ENCODE data around the gene PODXL2.
"Not testable (repeated sequence)": the region's sequence is repeated elsewhere in the genome, so short reads cannot be mapped to it uniquely, and the experiment has no call there.

The PODXL2 gene

DNA sequence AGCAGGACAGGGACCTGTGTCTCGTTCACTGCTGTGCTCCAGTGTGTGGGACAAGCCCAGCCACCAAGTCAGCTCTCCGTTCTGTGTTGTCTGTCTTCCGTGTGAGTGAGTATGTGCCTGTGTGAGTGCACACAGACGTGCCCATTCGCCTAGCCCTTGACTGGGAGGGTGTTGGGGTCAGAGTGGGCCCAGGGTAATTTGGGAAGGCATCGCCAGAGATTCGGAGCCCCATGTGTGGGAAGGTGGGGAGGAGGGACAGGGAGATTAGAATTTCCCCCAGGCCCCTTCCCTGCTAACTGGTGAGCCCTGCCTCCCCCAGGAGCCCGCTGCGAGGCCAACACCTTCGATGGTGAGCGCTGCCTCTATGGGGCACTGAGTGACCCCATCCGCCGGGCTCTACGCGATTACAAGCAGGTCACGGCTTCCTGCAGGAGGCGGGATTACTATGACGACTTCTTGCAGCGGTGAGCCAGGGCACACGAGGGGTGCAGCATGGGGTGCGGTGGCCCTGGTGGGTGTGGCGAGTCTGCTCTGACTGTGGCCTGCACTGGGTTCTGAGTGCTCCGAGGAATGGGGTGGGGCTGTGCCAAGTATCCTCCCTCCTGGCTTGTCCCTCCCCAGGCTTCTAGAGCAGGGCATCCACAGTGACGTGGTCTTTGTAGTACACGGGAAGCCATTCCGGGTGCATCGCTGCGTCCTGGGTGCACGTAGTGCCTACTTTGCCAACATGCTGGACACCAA, 46.8 kb downstream of the PODXL2 start:
- no peak for DNase-seq (ENCODE audit: low read depth)

DNA sequence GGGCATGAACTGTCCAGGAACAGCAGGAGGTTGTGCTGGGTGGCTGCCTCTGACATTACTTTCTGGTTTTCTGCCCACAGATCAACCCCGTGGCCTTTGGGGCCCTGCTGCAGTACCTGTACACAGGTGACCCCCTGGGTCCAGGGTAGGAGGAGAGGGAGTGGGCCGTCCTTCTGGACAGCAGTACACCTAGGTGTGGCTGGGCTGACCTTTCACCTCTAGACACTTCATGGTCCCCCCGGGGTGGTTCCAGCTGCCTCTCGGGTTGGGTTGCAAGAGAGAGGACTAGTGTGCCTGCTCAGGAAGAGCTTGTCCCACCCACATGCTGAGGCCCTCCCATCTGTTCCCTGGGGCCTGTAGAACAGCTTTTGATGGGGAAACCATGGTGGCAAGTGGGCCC, 47.5 kb downstream of the PODXL2 start:
- no peak for DNase-seq (ENCODE audit: low read depth)

DNA sequence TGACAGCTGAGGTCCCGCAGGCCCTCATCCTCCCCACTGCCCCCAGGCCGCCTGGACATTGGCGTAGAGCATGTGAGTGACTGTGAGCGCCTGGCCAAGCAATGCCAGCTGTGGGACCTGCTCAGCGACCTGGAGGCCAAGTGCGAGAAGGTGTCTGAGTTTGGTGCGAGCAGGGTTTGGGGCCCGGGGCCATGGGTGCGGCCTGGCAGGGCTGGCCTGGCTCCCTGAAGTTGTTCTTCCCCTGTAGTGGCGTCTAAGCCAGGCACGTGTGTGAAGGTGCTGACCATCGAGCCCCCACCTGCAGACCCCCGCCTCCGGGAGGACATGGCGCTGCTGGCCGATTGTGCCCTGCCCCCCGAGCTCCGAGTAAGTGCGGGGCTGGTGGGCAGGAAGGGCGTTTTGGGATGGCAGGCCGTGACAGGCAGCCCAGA, 48.0 kb downstream of the PODXL2 start:
- DNase-seq (ENCODE audit: low read depth), result no peak

DNA sequence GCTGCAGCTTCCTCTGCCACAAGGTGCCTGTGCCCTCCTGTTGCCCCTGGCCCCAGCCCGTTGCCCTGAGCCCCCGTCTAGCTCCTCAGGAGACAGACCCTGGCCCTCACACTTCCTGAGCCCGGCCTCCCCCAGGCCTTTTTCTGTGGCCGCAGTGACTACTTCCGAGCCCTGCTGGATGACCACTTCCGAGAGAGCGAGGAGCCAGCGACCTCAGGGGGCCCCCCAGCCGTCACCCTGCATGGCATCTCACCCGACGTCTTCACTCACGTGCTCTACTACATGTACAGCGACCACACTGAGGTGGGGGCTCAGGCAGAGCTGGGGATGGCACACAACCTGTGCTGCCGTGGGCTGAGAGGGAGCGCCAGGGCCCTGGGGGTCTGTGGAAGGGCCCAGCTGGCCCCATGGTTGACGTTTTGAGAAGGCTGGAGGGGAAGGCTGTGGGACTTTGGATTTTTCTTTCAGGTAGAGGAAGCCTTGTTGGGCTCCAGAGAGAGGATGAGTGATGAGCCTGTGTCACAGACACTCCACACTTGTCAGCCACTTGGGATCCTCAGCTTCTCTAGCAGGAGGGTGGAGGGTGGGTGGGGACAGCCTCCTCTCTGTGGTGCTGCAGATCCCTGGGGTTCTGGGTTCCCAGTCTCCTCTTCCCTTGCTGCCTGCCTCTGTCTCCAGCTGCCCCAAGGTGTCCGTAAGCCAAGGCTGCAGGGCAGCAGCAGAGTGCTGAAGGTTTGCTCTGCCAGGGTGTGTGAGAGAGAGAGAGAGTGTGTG, 48.7 kb downstream of the PODXL2 start:
- no peak for DNase-seq (ENCODE audit: low read depth)

DNA sequence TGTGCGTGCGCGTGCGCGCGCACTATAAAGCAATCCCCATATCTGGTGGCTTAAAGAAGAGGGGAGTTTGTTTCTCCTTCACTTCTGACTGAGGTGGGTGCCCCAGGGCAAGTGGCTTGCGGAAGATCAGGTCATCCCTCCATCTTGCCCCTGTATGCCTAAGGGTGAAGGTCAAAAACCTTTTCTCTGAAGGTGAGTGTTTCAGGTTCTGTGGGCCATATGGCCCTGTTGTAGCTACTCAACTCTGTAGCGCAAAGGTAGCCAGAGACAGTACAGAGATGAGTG, 49.3 kb downstream of the PODXL2 start:
- no peak for DNase-seq (ENCODE audit: low read depth)

DNA sequence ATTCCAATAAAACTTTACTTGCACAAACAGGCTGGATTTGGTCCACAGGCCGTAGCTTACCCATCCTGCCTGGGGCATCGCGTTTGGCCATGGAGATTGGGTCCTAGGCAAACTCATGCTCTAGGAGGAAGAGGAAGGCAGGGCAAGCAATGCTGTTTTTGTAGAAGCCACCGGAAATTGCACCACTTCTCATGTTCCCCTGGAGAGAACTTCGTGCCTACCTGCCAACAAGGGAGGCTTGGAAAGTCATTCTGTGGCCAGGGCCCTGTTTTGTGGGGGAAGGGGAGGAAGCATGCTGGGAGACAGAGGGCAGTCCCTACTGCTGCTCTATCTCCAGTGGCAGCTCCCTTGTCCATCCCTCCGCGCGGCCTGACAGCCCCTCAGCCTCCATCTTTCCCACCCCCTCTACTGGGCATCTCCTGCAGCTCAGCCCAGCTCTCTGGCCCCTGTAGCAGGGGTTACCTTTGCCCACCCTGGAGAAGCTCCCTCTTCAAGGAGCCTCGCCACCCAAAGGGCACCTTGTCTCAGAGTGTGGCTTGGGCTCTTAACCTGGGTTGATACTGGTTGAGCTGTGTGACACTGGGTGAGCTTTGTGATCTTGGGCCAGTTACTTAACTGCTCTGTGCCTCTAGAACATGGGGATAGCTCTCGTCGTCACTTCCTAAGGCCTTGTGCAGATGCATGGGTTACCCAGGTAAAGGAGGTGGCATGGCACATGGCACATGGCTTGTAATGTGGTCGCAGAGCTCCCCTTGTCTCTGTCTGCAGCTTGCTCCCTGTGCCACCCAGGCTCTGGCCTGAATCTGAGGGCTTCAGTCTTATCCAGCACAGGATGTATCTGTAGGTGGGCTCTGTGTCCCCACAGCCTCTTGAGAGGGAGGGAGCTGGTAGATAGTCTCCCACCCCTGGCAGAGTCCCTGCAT, 49.9 kb downstream of the PODXL2 start:
- no peak for DNase-seq (ENCODE audit: low read depth)

DNA sequence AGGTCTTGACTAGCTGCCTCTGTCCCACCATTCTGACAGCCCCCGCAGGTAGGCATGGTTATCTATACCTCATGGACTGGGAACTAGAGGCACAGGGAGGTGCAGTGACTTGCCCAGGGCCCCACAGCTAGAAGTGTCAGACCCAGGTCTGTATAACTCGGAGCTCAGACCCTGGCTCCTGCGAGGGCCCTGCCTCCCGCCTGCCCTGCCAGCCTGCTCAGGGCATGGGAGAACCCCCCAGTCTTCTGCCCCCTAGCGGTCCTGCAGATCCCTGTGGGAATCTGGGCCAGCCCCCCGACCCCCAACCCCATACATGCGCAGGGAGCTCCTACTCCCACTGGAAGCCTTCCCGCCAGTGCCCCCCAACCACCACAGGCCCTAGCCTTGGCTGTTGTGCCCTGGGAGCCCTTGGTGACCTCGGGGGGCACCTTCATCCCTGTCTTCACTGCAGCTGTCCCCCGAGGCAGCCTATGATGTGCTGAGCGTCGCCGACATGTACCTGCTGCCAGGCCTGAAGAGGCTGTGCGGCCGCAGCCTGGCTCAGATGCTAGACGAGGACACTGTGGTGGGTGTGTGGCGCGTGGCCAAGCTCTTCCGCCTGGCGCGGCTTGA, 50.7 kb downstream of the PODXL2 start:
- DNase-seq (ENCODE audit: low read depth), result no peak

DNA sequence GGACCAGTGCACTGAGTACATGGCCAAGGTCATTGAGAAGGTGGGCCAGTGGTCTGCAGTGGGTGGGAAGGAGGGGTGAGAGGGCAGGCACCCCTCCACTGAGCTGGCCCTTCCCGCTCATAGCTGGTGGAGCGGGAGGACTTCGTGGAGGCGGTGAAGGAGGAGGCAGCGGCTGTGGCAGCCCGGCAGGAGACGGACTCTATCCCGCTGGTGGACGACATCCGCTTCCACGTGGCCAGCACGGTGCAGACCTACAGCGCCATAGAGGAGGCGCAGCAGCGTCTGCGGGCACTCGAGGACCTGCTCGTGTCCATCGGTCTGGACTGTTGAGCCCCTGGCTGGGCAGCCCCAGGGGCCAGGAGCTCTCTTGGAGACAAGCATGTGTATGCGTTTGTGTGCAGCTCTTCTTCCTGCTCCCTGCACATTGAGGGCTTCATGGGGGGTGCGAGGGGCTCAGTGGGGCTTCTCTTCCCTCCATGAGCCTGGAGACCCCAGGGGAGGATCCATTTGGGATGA, 51.2 kb downstream of the PODXL2 start:
- DNase-seq (ENCODE audit: low read depth), result no peak

DNA sequence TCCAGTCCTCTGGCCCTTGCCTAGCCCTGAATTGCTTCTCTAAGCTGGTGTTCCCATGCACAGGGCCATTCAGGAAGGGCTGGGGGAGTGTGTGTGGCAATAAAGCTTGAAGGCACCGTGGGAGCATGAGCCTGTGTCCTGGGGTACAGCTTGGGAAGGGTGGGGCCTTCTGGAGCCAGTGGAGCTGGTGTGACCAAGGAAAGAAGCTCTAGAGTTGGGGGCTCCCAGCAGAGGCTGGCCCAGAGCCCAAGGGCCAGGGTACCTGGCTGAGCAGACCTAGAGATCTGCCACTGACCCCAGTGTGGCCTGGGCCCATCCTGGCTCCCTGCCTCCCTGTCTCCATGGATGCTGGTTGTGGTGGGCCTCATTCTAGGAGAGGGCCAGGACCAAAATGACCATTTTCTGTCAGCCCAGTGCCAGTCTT, 51.8 kb downstream of the PODXL2 start:
- no peak for DNase-seq (ENCODE audit: low read depth)

DNA sequence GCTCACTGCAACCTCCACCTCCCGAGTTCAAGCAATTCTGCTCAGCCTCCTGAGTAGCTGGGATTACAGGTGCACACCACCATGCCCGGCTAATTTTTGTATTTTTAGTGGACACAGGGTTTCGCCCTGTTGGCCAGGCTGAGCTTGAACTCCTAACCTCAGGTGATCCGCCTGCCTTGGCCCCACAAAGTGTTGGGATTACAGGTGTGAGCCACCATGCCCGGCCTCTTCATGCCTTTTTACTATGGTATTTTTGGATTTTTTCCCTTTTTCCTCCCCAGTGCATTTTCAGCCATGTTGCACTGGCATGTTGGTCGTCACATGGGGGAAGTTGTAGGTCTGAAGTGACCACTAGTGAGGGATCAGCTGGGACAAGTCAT, 53.2 kb downstream of the PODXL2 start:
- not testable (repeated sequence) for DNase-seq (ENCODE audit: low read depth)

DNA sequence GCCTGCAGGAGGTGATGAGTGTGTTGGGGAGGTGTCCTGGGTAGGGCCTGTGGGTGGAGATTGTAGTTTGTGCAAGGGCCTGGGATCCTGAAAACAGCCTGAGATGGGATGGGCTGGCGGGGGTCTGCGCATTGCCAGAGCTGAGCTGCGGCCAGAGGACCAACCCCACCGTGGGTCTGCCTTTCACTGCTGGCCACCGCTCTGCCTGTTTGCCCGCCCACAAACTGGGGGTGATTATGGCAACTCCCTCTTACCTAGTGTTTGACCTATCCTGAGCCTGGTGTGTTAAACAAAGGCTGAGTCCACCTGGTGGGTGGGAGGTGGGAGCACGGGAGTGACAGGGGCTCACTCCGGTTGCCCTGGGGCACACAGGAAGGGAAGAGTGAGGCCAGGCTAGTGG, 53.6 kb downstream of the PODXL2 start:
- no peak for DNase-seq (ENCODE audit: low read depth)

DNA sequence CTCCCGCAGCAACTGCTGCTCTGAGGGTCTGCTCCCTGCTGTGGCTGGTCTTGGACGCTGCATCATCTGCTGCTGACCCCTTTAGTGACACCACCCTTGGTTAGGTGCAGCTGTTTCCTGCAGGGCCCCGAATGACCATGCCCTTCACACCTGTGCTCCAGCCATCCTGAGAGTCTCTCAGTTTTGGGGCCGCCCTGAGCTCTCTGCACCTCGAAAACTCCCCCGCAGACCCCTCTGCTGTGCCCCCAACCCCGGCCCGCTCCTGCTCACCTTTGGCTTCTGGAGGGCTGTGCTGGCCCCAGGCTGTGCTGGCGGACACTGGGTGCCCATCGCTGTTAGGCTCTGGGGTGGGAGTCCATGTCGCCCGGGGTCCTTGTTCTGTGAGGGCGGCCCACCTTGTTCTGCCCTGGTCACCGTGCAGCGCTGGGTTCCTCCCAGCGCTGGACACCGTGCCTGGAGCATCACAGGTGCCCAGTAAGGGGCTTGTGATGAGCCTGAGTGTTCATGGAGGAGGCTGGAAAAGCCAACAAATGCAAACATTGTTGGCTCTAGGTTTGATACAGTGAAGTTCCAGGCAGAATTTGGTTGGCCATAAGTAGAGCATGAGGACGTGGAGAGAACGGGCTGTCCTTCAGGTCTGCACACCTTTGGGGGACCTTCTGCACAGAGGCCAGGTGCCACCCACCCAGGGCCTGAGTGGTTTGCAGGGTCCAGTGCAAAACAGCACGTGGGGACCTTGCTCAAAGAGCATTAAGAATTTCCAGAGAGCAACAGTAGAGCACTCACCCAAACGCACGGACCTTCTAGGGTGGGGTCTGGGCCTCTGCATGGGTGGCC, 56.1 kb downstream of the PODXL2 start:
- DNase-seq (ENCODE audit: low read depth), result no peak

DNA sequence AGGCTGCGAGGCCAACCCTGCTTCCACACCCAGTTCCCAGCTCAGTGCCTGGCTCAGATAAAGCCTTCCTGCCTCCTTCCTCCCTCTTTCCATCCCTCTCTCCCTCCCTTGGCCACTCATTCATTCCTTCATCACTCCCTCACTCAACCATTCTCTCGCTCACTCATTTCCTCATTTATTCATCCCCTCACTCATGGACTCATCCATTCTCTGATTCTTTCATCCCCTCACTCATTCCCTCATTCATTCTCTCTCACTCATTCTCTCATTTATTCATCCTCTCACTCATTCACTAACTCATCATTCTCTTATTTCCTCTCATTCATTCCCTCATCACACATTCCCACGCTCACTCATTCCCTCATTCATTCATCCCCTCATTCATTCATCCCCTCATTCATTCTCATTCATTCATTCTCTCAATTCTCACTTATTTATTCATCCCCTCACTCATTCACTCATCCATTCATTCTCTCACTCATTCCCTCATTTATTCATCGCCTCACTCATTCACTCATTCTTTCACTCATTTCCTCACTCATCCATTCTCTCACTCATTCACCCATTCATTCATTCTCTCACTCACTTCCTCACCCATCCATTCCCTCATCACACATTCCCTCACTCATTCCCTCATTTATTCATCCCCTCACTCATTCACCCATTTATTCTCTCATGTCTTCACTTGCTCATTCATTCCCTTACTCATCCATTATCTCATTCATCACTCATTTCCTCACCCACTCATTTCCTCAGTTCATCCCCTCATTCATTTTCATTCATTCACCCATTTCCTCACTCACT, 56.9 kb downstream of the PODXL2 start:
- no peak for DNase-seq (ENCODE audit: low read depth)

DNA sequence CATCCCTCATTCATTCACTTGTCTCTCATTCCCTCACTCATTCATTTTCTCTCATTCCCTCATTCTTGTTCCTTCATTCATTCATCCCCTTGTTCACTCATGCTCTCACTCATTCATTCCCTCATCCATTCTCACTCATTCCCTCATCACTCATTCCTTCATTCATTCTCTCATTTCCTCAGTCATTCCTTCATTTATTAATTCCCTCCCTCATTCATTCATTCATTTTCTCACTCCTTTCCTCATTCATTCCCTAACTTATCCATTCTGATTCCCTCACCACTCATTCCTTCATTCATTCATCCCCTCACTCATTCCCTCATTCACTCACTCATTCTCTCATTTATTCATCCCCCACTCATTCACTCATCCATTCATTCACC, 57.5 kb downstream of the PODXL2 start:
- no peak for DNase-seq (ENCODE audit: low read depth)

DNA sequence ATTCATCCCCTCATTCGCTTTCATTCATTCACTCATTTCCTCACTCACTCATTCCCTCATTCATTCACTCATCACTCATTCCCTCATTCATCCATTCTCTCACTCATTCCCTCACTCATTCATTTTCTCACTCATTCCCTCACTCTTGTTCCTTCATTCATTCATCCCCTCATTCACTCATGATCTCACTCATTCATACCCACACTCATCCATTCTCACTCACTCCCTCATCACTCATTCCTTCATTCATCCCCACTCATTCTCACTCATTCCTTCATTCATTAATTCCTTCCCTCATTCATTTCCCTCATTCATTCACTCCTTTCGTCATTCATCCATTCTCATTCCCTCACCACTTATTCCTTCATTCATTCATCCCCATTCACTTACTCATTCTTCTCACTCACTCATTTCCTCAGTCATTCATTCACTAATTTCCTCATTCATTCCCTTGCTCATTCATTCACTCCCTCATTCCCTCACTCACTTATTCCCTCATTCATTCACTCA, 58.3 kb downstream of the PODXL2 start:
- no peak for DNase-seq (ENCODE audit: low read depth)

DNA sequence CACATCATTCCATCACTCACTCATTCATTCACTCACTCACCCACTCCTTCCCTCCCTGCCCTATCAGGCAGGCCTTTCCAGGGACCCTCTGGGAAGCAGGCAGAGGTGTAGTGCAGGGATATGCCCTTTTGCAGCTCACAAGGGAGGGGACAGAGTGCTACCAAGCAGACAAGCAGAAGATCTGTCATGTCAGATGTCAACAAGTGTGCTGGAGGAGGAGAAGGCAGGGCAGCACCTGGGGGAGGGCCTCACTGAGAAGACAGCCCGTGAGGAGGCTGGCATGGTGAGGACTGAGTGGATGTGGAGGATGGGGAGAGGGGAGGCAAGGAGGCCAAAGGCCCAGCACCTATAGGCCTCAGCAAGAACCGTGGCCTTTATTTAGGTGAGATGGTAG, 59.0 kb downstream of the PODXL2 start:
- no peak for DNase-seq (ENCODE audit: low read depth)

DNA sequence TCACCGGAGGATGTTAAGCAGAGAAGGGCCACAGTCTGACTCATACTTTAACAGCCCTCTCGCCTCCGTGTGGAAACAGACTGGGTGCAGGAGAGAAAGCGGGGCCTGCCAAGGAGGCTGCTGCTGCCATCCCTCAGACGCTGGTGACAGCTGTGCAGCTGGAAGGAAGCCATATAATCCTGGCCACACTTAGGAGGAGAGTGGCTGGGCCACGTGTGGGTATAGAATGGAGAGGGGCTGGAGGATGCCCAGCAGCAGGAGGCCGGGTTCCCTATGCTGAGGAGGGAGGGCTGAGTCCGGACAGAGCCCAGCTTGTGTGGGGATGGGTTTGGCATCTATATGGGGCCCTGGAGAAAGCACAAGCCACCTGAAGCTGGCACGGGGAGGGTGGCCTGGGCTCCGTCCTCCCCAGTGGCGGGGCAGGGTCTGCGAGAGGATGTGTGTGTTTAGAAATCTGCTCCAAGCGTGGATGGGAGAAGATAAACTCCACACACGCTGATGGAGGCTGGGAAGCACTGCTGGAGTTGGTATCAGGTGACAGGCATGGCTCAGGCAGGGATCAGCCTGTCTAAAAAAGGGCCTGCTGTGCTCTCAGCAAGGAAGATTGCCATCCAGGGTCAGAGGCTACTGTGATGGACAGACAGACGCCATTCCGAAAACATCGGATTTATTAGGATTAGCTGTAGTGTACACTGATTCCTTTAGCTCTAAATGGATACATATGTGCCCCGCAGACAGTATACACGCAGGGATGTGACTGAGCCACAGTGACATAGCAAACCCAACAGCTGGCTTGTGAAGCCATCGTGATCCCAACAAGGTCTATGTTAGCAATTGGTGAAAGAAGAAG, 59.7 kb downstream of the PODXL2 start:
- no peak for DNase-seq (ENCODE audit: low read depth)

DNA sequence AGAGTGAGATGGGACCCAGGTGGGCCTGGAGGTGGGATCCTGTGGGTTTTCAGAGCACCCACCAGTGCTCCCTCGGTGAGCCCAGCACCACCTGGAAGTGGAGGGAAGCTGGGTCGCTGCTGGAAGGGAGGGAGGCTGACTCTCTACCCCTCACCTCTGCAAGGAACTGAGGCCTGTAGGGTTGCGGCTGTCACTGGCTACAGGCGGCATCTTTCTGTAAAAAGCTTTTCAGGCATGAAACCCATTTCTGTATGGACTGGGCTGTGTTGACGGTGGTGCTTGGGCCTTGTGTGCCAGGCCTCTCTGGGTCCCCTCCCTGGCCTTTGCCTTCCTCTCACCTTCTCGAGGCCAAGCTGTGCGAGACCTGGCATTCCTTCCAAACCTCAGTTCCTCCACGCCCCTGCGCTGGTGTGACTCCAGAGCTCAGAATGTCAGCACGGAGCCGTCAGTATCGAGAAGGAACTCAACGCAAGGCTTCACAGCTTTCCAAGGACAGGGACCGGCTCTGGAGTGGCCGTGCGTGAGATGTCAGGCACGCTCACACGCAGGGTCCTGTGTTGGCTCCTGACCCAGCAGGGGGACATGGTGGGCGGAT, 60.4 kb downstream of the PODXL2 start:
- DNase-seq (ENCODE audit: low read depth), result no peak

DNA sequence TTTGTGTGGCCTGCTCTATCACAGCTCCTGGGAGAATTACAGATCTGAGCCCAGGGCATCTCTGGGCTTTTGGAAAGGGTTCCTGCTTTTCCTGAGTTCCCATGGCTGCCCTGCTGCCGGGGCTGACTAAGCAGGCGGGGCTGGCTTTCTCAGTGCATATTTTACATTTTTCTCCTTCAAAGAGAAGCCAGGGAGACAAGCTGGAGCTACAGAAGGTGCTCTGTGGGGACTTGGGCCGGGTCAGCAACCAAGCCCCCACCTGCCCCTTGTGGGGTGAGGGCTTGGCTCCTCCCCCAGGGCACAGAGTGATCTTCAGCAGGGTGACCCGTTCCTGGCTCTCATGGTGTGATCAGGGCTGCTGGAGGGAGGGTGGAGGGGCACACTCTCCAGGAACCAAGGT, 61.1 kb downstream of the PODXL2 start:
- DNase-seq (ENCODE audit: low read depth), result no peak

Measured in activated T-cell treated with anti-CD3 and anti-CD28 coated beads for 1 hour (primary cell).